Ovary (tissue), 9 donors: ENCODE results near the gene CCDC47. TPM values are rescaled to one million over a fixed set of nuclear protein-coding genes. Genes with fewer than 3 reads are reported as not detected.
"Not testable (repeated sequence)": the region's sequence is repeated elsewhere in the genome, so short reads cannot be mapped to it uniquely, and the experiment has no call there.

ENCODE experiments used
- DNase-seq, 5 donors: peaks; one replicate each; pipeline ENCODE4 v3.0.0-alpha.2; 2019 to 2020
- H3K27ac ChIP-seq, 2 donors: fragments of 200-600 bp; one replicate each; pipeline versions ENCODE4 v1.5.1 to v1.8.0; 2019 to 2022
- H3K27me3 ChIP-seq: fragments of 200-600 bp; one replicate; pipeline ENCODE4 v1.8.0; 2022
- H3K36me3 ChIP-seq: fragments of 200-600 bp; sonication (generic); one replicate; pipeline ENCODE4 v1.5.1; 2019
- H3K4me1 ChIP-seq: one replicate; pipeline ENCODE4 v1.8.1; 2013; ENCODE audit warnings: mild to moderate bottlenecking, moderate library complexity; ENCODE audit not compliant: insufficient read depth
- H3K4me3 ChIP-seq: fragments of 200-600 bp; sonication (generic); one replicate; pipeline ENCODE4 v1.5.1; 2017
- H3K9me3 ChIP-seq, 2 donors: fragments of 200-600 bp in 1 of 2; sonication (generic) in 1 of 2; one replicate each; pipeline versions ENCODE4 v1.5.1 to v1.8.1; 2013 to 2019; ENCODE audit warnings: mild to moderate bottlenecking in 1 of 2, moderate library complexity in 1 of 2
- CTCF ChIP-seq, 3 donors: fragments of 450-650 bp in 2 of 3; fragments of 200-600 bp in 1 of 3; IDR thresholded peaks; one replicate each; pipeline versions ENCODE4 v1.5.1 to v1.8.0; 2016 to 2022; ENCODE audit warnings: antibody characterized with exemption in 3 of 3, mild to moderate bottlenecking in 1 of 3
- EP300 ChIP-seq: sonication (generic); formaldehyde crosslinking; IDR thresholded peaks from one replicate; pipeline ENCODE4 v1.6.1; 2017; ENCODE audit warnings: antibody characterized with exemption
- POLR2A ChIP-seq: fragments of 450-650 bp; IDR thresholded peaks from one replicate; pipeline ENCODE4 v1.6.1; 2017; ENCODE audit warnings: antibody characterized with exemption, mild to moderate bottlenecking, moderate library complexity
- WGBS, 3 donors: extraction: QIAGEN DNeasy Blood & Tissue Kit in 1 of 3; methylation state at CpG; one replicate each; pipeline versions ENCODE4 v1.1.5 to v1.1.7; 2013 to 2017; 5-methylcytosine and 5-hydroxymethylcytosine counted together
- intact Hi-C, 4 donors: fragments of 100-400 bp; cut with DNase I; formaldehyde crosslinking; loops; one replicate each; pipeline versions ENCODE4 v1.11.0 to v1.15.1; 2022 to 2023
- polyA plus RNA-seq, 2 donors: library from polyadenylated mRNA; stranded (reverse); fragments of 200-250 nt in 1 of 2; fragments of 350-450 nt in 1 of 2; fragmentation: Illumina TruSeq in 1 of 2; extraction: RNeasy Lipid Tissue Mini Kit (QIAGEN cat#74804) in 1 of 2; gene quantifications; one replicate each; pipeline ENCODE4 v1.2.3, GENCODE V29; 2013 to 2014
- total RNA-seq, 7 donors: library from RNA; depleted of rRNA in 2 of 7; stranded (reverse); fragments of >200 nt in 2 of 7; fragmentation: NEBNext Ultra II Directional in 3 of 7; extraction: Animal tissue kit (Norgen Biotek cat#: 25700) in 3 of 7; gene quantifications; one replicate each; pipeline versions ENCODE4 v1.1.0 to v1.2.4, GENCODE V29; 2016 to 2023
- donor health status: DM: no; HTN: no; CAD: no; lungs with moderate emphysema.
- donor health status: DM: no; HTN: no; CAD: no.
- donor health status: Bipolar disorder and iron deficiency.
- donor health status: DM: yes; HTN: yes; CAD: no.
- donor health status: DM: no; HTN: no; CAD: no.
- donor health status: DM: yes; HTN: yes; CAD: no.

CCDC47 gene
- total and polyA plus RNA-seq, 9 donors: 31.1 to 83.6 (median 63.2) TPM

GRCh38 chr17:63740464-63741142 is 32.8 kb downstream of the CCDC47 start:
- 33 to 41% (median 39%) methylated on average over 12 of the region's 12 CpGs for WGBS, 3 donors
- intact Hi-C loops: no loop called here
- TF ChIP-seq EP300 (no peak), CTCF (IDR thresholded peaks at IDR 0.05) (no peak), POLR2A (no peak)
- Histone ChIP-seq H3K36me3 (no peaks in the 10 kb centered on the region), H3K4me3 (peak overlapping the region; percentile 69), H3K27me3 (no peaks in the 10 kb centered on the region), H3K4me1 (peaks cover 3% of the 10 kb centered on the region), H3K9me3 (no peaks in the 10 kb centered on the region), H3K27ac (peak overlapping the region; percentile 37 to 78)
- no peak for DNase-seq

GRCh38 chr17:63735691-63736090 is 37.7 kb downstream of the CCDC47 start:
- H3K36me3 ChIP-seq: no peaks in the 10 kb centered on the region
- H3K4me3 ChIP-seq: no peak overlapping the region
- H3K27ac ChIP-seq: no peak overlapping the region
- no peaks in the 10 kb centered on the region for H3K4me1 ChIP-seq
- TF ChIP-seq EP300 (no peak), CTCF (IDR thresholded peaks at IDR 0.05) (no peak), POLR2A (no peak)
- no peaks in the 10 kb centered on the region for H3K27me3 ChIP-seq
- WGBS, 3 donors: 94 to 97% (median 96%) methylated on average over 8 of the region's 8 CpGs
- DNase-seq: no peak
- intact Hi-C loops: no loop called here
- H3K9me3 ChIP-seq: no peaks in the 10 kb centered on the region

- no peak overlapping the region for H3K27ac ChIP-seq
- no peaks in the 10 kb centered on the region for H3K9me3 ChIP-seq
- H3K27me3 ChIP-seq: no peaks in the 10 kb centered on the region
- H3K4me1 ChIP-seq: no peaks in the 10 kb centered on the region
- TF ChIP-seq EP300 (no peak), CTCF (IDR thresholded peaks at IDR 0.05) (no peak), POLR2A (no peak)
- DNase-seq: no peak
- intact Hi-C loops: no loop called here
- 83 to 85% (median 84%) methylated on average over 2 of the region's 2 CpGs for WGBS, 3 donors
- H3K4me3 ChIP-seq: no peak overlapping the region
- no peaks in the 10 kb centered on the region for H3K36me3 ChIP-seq
Measured at GRCh38 chr17:63722403-63722802, 51.0 kb downstream of the CCDC47 start.

- H3K9me3 ChIP-seq, H3K4me1 ChIP-seq, DNase-seq, H3K4me3 ChIP-seq, H3K36me3 ChIP-seq, H3K27me3 ChIP-seq, intact Hi-C loops, H3K27ac ChIP-seq: not testable (repeated sequence)
- WGBS, 3 donors: 95 to 99% (median 99%) methylated on average over 5 of the region's 5 CpGs
Measured at GRCh38 chr17:63720194-63720593, 53.2 kb downstream of the CCDC47 start.

GRCh38 chr17:63718988-63719387 is 54.4 kb downstream of the CCDC47 start:
- Histone ChIP-seq H3K4me3 (no peak overlapping the region), H3K9me3 (no peaks in the 10 kb centered on the region), H3K27ac (no peak overlapping the region), H3K4me1 (no peaks in the 10 kb centered on the region), H3K27me3 (no peaks in the 10 kb centered on the region), H3K36me3 (no peaks in the 10 kb centered on the region)
- TF ChIP-seq POLR2A (no peak), EP300 (no peak), CTCF (IDR thresholded peaks at IDR 0.05) (no peak)
- WGBS, 3 donors: 86 to 90% (median 89%) methylated on average over 5 of the region's 5 CpGs
- intact Hi-C loops: no loop called here
- no peak for DNase-seq
